Fibroblast of pulmonary artery (primary cell): Measurements from ENCODE around the gene PLA2G2F.

Experiments
- DNase-seq: peaks from one replicate; pipeline ENCODE4 v3.0.0-alpha.2; 2010; ENCODE audit warnings: low read depth
- H3K4me3 ChIP-seq: replicated peaks from 2 replicates; pipeline ENCODE4 v1.5.1; 2011; ENCODE audit warnings: low read depth, mild to moderate bottlenecking, control low read depth, low read length, moderate library complexity
- TF ChIP-seq, protein P1 (sequence below): IDR thresholded peaks from 2 replicates; pipeline ENCODE4 v1.5.1; 2011; ENCODE audit warnings: mild to moderate bottlenecking, control low read depth, low read length, inconsistent platforms; ENCODE audit errors: missing control alignments

PLA2G2F gene

DNA sequence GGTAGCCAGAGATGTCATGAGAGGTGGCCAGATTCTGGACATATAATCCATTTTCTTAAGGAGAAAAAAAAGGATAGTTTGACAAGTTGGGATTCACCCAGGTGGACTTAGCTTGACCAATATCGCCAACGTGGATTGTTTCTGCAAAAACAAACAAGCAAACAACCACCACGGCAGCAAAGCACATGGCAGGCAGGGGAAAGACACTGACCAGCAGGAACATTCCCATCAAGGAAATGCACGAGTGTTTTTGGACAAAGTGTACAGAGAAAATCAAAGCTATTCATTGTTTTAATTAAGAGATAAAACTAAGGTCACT is 56.3 kb downstream of the PLA2G2F start:
- TF ChIP-seq, protein P1, sequence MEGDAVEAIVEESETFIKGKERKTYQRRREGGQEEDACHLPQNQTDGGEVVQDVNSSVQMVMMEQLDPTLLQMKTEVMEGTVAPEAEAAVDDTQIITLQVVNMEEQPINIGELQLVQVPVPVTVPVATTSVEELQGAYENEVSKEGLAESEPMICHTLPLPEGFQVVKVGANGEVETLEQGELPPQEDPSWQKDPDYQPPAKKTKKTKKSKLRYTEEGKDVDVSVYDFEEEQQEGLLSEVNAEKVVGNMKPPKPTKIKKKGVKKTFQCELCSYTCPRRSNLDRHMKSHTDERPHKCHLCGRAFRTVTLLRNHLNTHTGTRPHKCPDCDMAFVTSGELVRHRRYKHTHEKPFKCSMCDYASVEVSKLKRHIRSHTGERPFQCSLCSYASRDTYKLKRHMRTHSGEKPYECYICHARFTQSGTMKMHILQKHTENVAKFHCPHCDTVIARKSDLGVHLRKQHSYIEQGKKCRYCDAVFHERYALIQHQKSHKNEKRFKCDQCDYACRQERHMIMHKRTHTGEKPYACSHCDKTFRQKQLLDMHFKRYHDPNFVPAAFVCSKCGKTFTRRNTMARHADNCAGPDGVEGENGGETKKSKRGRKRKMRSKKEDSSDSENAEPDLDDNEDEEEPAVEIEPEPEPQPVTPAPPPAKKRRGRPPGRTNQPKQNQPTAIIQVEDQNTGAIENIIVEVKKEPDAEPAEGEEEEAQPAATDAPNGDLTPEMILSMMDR: no peak
- no peak overlapping the region for H3K4me3 ChIP-seq
- DNase-seq: no peak

DNA sequence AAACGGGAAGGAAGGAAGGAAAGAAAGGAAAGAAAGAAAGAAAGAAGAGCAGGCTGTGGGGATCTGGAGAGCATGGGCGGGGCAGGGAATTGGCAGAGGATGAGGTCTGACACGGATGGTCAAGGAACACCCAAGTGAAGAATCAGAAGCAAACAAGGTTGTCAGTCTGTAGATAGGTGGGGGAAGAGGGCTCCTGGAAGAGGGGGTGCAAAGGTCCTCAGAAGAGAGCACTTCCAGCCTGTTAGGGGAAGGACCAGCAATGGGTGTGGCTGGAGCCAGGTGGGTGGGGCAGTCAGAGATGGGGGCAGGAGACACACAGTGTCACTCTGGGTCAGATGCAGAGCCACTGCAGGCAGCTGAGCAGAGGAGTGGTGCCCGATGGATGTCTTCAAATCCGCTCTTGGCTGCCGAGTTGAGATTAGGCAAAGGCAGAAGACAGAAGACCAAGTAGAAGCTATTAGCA is 58.2 kb downstream of the PLA2G2F start:
- TF ChIP-seq, protein P1: no peak
- H3K4me3 ChIP-seq: no peak overlapping the region
- no peak for DNase-seq

DNA sequence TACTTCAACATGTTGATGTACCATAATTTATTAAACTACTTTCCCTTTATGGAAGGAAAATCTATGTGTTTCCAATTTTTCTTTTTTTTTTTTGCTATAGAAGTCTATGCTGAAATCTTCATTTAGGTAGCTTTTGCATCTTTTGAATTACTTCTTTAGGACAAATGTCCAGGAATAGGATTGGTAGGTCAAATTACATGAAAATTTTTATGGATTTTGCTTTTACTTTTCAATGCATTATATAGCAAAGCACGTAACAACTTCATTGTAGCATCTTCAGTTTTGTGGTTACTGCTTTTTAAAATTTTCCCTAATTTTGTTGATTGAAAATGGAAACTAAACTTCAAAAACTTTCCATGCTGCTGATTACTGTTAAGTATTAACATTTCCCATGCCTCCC is 59.2 kb downstream of the PLA2G2F start:
- TF ChIP-seq, protein P1: no peak
- no peak overlapping the region for H3K4me3 ChIP-seq
- no peak for DNase-seq

DNA sequence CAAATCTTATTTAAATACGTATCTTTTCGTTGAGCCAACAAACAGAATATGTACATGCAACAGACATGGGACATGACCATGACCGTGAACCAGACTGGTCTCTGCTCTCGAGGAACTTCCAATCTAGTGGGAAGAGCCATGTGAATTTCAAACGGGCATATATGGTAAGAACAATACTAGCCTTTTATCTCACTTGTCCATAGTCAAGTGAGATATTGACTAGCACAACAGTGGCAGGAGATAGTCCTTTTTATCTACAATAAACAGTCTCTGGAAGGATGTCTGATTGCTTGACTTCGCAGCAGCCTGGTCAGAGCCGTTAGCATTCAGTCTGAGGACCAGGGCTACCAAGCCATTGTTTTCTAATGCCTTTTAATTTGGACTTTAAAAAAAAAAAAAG is 59.8 kb downstream of the PLA2G2F start:
- TF ChIP-seq, protein P1: no peak
- H3K4me3 ChIP-seq: no peak overlapping the region
- no peak for DNase-seq

DNA sequence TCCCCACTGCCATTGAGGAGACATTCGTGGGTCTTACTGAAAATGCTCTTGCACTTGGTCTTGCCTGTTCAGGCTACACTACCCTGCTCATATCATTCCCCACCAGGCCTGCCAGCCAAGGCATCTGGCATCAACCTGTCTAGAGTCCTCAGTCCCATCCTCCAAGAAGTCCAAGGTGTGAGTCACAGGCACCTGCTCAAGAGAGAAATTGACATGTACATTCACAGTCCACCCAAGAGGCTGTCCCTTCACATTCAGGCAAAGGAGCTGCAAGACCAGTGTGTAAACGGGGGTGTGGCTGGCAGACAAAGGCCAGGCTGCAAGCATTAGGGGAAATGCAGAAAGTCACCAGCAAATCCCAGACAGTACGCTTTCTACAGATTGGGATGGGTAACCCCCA is 60.3 kb downstream of the PLA2G2F start:
- H3K4me3 ChIP-seq: no peak overlapping the region
- DNase-seq: no peak
- TF ChIP-seq, protein P1: no peak

DNA sequence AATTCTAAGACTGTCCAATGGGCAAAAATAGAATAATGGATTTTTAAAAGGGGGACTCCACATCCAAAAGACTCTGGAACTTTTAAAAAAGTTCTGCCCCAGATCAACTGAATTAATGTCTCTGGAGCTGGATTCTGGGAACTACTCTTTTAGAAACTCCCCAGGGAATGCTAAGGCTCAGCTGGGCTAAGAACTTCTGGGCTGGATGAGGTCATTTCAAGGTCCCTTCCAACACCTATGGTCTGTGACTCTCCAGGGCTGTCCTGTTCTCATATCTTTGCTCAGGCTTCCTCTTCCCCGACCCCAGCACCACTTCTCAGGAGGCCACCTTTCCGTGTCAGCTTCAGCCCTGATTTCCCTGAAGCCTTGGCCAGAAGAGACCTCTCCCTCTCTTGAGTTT is 60.7 kb downstream of the PLA2G2F start:
- no peak overlapping the region for H3K4me3 ChIP-seq
- TF ChIP-seq, protein P1: no peak
- DNase-seq: no peak
